ENCODE data around the gene SCT. TPM values are rescaled to one million over a fixed set of nuclear protein-coding genes. Genes with fewer than 3 reads are reported as not detected.

SCT gene
- total and polyA plus RNA-seq, 2 of the 8 experiments (the other 6 are each of a cell fraction or from before 2014, with no cell fraction given) = 1.7 to 2.0 TPM

DNA sequence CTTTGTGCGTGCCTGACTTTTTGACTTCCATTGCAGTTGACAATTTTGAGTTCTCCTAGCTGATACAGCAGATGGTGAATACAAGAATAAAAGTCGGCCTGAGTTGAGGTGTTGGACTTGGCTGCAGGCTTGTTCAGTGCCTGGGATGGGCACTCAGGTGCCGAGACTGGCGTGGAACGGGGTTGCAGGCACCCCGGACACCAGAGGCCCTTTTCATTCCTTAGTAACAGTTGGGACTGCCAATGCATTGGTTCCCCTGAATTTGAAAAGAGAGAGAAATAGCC, 49.4 kb downstream of the SCT start:
- H2BK15ac ChIP-seq (ENCODE audit: low read length) = no peak overlapping the region
- no peak overlapping the region for H2AK5ac ChIP-seq (ENCODE audit: low read depth, low read length)
- no peak overlapping the region for H2BK12ac ChIP-seq (ENCODE audit: low read depth, low read length)
- peaks cover 38 to 52% of the 10 kb centered on the region in 2 experiments for H3K79me2 ChIP-seq (ENCODE audit: control insufficient read depth in 1 of 2, insufficient read depth in 2 of 2, low read length in 2 of 2)
- peak overlapping the region in 3 of 4 experiments; percentile 73 to 97 (median 87); a peak in 5 of 7 replicates for H3K9ac ChIP-seq (replicated peaks in 1 of 4; ENCODE audit: extremely low read depth in 1 of 4, low read depth in 3 of 4, low read length in 3 of 4)
- no peak overlapping the region for H3K4ac ChIP-seq (replicated peaks; ENCODE audit: insufficient read length, low read depth, low read length)
- H3K27ac ChIP-seq (ENCODE audit: low read depth, low read length) = no peak overlapping the region
- H3K4me2 ChIP-seq (ENCODE audit: insufficient read depth in 1 of 2, low read depth in 2 of 2, low read length in 2 of 2) = peak overlapping the region; percentile 91 to 99
- peaks cover 15% of the 10 kb centered on the region for H3K23me2 ChIP-seq (ENCODE audit: low read depth, low read length)
- no peaks in the 10 kb centered on the region for H3K9me3 ChIP-seq (ENCODE audit: insufficient read depth in 2 of 2, low read depth in 1 of 2, low read length in 1 of 2)
- peaks cover 8 to 17% (median 13%) of the 10 kb centered on the region in 4 experiments for H3K27me3 ChIP-seq (replicated peaks in 1 of 4; ENCODE audit: control insufficient read depth in 3 of 4, extremely low read depth in 1 of 4, insufficient read depth in 3 of 4, low read length in 3 of 4)
- H4K20me1 ChIP-seq (replicated peaks in 1 of 2; ENCODE audit: control insufficient read depth in 1 of 2, insufficient read depth in 2 of 2, low read length in 2 of 2) = peaks cover 37 to 44% of the 10 kb centered on the region in 2 experiments
- no peak overlapping the region for H3K14ac ChIP-seq (ENCODE audit: insufficient read length)
- no peak overlapping the region for H3K23ac ChIP-seq (ENCODE audit: insufficient read length)
- no peak overlapping the region for H4K8ac ChIP-seq (ENCODE audit: extremely low read depth, insufficient read depth, low read length)
- no peak overlapping the region for H2AFZ ChIP-seq (ENCODE audit: low read length)
- peak overlapping the region; percentile 87 to 99 (median 88); a peak in 7 of 8 replicates for H3K4me3 ChIP-seq (ENCODE audit: extremely low read depth in 1 of 4, insufficient read depth in 2 of 4, low read depth in 3 of 4, low read length in 4 of 4)
- H3K79me1 ChIP-seq (ENCODE audit: low read depth, low read length) = peaks cover 23% of the 10 kb centered on the region
- peaks cover 0 to 8% (median 3%) of the 10 kb centered on the region in 4 experiments; a peak in 5 of 8 replicates for H3K36me3 ChIP-seq (ENCODE audit: control insufficient read depth in 2 of 4, insufficient read depth in 4 of 4, low read length in 3 of 4)
- no peak overlapping the region for H2BK120ac ChIP-seq (replicated peaks; ENCODE audit: low read depth, low read length)
- no peak for DNase-seq (ENCODE audit: low read depth in 1 of 2, low spot score in 2 of 2)
- H4K5ac ChIP-seq (ENCODE audit: insufficient read length, low read depth, low read length) = no peak overlapping the region
- H3K56ac ChIP-seq (replicated peaks; ENCODE audit: insufficient read length, low read depth, low read length) = no peak overlapping the region
- H2BK20ac ChIP-seq (ENCODE audit: low read length) = no peak overlapping the region
- H4K91ac ChIP-seq (replicated peaks; ENCODE audit: insufficient read length, low read length) = no peak overlapping the region
- no peak overlapping the region for H2BK5ac ChIP-seq (ENCODE audit: low read depth, low read length)
- peaks cover 4 to 17% (median 11%) of the 10 kb centered on the region in 4 experiments for H3K4me1 ChIP-seq (replicated peaks in 1 of 4; ENCODE audit: control insufficient read depth in 3 of 4, insufficient read depth in 4 of 4, low read length in 3 of 4)
- no peak overlapping the region for H3K18ac ChIP-seq (ENCODE audit: extremely low read depth, low read length)
- WGBS, 2 experiments (ENCODE audit: extremely low coverage in 1 of 2, insufficient coverage in 1 of 2, insufficient read length in 1 of 2, insufficient replicate concordance in 2 of 2, low coverage in 1 of 2, low lambda C conversion rate in 2 of 2, missing lambda C conversion rate in 1 of 2) = 91% methylated on average over 6 of the region's 6 CpGs; no CpG with 5 or more reads in 1 of the 2 experiments
- ChIA-PET CTCF (ENCODE audit: partially characterized antibody) (interaction anchor here (0.6 to 2.6 kb wide), 6 partner anchors 13 to 245 kb away, joined by 3 to 11 read pairs (median 4); no protein-coding TSS in a partner anchor), POLR2A (ENCODE audit: partially characterized antibody) (interaction anchor here (0.9 to 2.6 kb wide), 5 partner anchors 11 to 34 kb away, joined by 3 to 9 read pairs (median 4); partner anchors contain the start of genes LMNTD2 and RASSF7)
- FAIRE-seq = no peak
- TF ChIP-seq NANOG (IDR thresholded peaks at IDR 0.05; ENCODE audit: insufficient read depth, low read depth, low read length, poor library complexity, severe bottlenecking) (no peak), EGR1 (IDR thresholded peaks at IDR 0.05; ENCODE audit: borderline replicate concordance, low read depth, low read length) (no peak), SIN3A (conservative IDR thresholded peaks at IDR 0.05 in 1 of 2, IDR thresholded peaks at IDR 0.05 in 1 of 2; ENCODE audit: low read depth in 1 of 2, low read length in 2 of 2) (no peak), KDM5A (IDR thresholded peaks at IDR 0.05; ENCODE audit: low read length) (no peak), RBBP5 (IDR thresholded peaks at IDR 0.05; ENCODE audit: borderline replicate concordance, low read depth, low read length) (no peak), RNF2 (IDR thresholded peaks at IDR 0.05; ENCODE audit: borderline replicate concordance, low read depth, low read length, missing control alignments, poor library complexity, severe bottlenecking) (no peak), SP1 (IDR thresholded peaks at IDR 0.05; ENCODE audit: low read depth, low read length) (no peak), YY1 (IDR thresholded peaks at IDR 0.05; ENCODE audit: low read depth, low read length) (no peak), RAD21 (IDR thresholded peaks at IDR 0.05 in 1 of 2, conservative IDR thresholded peaks at IDR 0.05 in 1 of 2; ENCODE audit: low read depth in 2 of 2, low read length in 2 of 2) (no peak)
- TF ChIP-seq, protein P1, sequence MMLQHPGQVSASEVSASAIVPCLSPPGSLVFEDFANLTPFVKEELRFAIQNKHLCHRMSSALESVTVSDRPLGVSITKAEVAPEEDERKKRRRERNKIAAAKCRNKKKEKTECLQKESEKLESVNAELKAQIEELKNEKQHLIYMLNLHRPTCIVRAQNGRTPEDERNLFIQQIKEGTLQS (IDR thresholded peaks at IDR 0.05; ENCODE audit: insufficient read depth, low read depth, low read length) = no peak
- TF ChIP-seq, protein P2, sequence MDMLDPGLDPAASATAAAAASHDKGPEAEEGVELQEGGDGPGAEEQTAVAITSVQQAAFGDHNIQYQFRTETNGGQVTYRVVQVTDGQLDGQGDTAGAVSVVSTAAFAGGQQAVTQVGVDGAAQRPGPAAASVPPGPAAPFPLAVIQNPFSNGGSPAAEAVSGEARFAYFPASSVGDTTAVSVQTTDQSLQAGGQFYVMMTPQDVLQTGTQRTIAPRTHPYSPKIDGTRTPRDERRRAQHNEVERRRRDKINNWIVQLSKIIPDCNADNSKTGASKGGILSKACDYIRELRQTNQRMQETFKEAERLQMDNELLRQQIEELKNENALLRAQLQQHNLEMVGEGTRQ (IDR thresholded peaks at IDR 0.05; ENCODE audit: low read length) = no peak
